GM18511 (cell line): ENCODE results near the gene JCAD.
"Not testable (repeated sequence)": the region's sequence is repeated elsewhere in the genome, so short reads cannot be mapped to it uniquely, and the experiment has no call there.

Experiments used
- ATAC-seq: cut with Tn5 transposase; IDR thresholded peaks from one replicate; pipeline ENCODE4 v1.9.1; 2021; ENCODE audit warnings: mild to moderate bottlenecking, moderate library complexity; ENCODE audit not compliant: unreplicated experiment

The JCAD gene

GRCh38 chr10:30028006-30028737, 31.2 kb downstream of the JCAD start:
- ATAC-seq = peak; percentile 24

DNA sequence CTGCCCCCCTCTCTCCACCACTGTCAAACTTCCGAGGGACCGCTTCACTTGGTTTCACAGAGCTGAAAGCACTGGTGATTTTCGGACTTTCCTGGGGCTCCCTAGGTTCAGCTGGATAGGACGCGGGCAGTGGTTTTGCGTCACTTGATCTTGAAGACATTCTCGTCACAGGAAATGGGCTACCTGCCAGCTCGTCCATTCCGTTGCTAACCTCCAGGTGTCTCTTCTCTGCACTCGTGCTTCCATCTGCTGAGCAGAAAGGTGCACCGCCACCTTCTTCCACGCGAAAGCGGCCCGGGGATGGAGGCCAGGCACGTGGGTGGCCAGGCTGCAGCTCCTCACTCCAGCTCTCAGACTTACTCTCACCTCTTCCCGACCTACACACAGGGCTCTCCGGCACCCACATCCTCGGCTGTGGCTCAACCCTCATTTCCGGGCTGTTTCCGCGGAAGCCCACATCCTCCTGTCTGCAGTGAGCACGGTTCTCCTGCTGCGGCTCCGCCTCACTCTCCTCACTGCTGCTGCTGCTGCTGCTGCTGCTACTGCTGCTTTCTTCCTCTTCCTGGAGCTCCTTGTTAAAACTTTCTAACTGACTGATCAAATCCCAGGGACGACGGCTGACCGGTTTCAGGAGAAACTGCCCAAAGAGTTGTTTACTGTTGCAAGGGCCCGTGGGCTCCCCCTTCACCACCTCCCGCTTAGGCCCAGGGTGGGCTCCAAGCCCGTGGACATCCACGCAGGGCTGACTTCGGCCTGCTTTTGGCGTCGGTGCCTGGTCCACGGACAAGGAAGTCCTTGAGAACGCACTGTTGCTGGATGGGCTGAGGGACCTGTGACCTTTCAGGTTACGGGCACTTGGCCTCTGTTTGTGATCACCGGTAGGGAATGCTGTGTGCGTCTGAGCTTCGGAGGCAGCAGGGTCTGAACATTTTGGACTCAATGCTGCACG, 32.1 kb downstream of the JCAD start:
- peak; percentile 97 for ATAC-seq

DNA sequence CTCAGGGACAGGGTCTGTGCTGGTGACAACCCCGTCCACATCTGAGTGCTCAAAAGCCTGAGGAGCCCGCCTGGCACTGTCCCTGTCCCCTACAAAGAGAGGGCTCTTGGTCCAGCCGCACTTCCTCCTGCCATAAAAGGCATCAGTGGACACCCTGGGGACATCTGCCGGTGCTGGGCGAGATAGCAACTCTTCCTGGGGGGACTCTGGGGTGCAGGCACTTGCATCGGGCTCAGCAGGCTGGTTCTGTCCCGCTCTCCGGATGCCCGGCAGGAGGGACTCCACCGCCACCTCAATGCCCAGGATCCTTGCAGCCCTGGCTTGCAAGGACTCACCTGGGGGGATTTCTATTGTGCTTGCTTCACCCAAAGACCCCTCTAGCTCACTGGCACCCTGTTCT, 32.8 kb downstream of the JCAD start:
- ATAC-seq = no peak

- ATAC-seq = no peak
These were observed 33.3 kb downstream of the JCAD start for GRCh38 chr10:30026080-30026479.

DNA sequence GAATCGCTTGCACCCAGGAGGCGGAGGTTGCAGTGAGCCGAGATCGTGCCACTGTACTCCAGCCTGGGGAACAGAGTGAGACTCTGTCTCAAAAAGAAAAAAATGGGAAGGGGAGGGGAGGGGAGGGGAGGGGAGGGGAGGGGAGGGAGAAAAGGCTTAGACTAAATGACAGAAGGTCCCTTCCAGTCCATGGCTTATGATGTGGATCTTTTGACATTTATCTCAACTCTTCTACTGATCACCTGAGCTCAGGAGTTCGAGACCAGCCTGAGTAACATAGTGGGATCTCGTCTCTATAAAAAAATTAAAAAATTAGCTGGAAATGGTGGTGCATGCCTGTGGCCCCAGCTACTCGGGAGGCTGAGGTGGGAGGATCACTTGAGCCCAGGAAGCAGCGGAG, 34.0 kb downstream of the JCAD start:
- ATAC-seq = not testable (repeated sequence)

DNA sequence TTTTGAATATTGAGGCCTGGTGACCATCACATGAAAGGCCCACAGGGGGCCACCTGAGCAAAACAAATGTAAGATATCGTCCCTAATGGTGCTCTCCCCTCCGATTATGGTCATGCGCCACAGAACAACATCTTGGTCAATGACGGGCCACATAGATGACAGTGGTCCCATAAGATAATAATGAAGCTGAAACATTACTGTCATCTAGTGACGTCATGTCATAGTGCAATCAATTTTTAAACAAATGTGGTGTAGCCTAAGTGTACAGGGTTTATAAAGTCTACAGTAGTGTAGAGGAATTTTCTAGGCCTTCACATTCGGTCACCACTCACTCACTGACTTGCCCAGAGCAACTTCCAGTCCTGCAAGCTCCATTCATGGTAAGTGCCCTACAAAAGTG, 36.8 kb downstream of the JCAD start:
- no peak for ATAC-seq

DNA sequence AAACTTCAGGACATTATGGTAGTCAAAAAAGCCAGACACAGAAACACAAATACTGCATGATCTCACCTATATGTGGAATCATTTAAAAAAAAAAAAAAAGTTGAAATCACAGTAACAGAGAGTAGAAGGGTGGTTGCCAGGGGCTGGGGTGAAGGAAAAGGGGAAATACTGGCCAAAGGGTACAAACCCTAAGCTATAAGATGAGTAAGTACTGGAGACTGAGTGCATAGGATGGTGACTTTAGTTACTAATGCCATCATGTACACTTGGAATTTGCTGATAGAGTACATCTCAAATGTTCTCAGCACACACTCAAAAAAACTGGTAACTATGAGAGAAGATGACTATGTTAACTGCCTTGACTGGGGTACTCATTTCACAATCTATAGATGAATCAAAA, 39.9 kb downstream of the JCAD start:
- ATAC-seq = no peak

DNA sequence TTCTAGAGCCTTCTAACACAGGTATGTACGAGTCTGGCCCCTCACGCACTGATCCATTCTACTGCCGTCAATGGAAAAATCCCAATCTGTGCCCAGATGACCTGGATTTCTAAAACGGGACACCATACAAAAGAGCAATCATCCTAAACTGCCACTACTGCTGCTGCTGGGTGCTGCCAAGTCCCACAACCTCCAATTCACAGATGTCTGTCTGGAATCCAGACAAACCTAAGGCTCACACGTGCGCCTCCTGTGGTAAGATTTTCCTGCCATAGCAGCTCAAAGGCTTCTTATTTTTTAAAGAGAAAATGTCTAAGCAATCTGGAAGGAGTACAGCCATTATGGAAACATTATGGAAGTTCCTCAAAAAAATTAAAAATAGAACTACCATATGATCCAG, 40.9 kb downstream of the JCAD start:
- ATAC-seq = no peak

DNA sequence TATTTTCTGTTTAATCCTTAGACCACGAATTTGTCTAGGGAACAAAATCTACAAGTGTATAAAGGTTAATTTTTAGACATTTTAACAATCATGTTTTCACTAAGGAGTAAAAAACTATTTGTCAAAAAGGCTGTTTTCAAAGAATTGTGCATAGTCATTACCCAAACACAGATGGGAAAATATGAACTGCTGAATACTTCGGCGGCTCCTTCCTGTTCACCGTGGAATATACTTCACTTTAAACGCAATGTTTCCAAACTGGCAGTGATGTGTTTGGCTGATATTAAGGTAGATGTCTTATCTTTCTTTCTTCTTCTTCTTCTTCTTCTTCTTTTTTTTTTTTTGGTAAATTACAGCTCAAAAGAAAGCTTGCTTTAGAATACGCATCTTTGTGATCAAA, 41.4 kb downstream of the JCAD start:
- ATAC-seq = no peak

- no peak for ATAC-seq
These were observed 41.8 kb downstream of the JCAD start for GRCh38 chr10:30017556-30017955.

- no peak for ATAC-seq
These were observed 44.9 kb downstream of the JCAD start for GRCh38 chr10:30014511-30014910.

- no peak for ATAC-seq
These were observed 45.6 kb downstream of the JCAD start for GRCh38 chr10:30013757-30014156.

DNA sequence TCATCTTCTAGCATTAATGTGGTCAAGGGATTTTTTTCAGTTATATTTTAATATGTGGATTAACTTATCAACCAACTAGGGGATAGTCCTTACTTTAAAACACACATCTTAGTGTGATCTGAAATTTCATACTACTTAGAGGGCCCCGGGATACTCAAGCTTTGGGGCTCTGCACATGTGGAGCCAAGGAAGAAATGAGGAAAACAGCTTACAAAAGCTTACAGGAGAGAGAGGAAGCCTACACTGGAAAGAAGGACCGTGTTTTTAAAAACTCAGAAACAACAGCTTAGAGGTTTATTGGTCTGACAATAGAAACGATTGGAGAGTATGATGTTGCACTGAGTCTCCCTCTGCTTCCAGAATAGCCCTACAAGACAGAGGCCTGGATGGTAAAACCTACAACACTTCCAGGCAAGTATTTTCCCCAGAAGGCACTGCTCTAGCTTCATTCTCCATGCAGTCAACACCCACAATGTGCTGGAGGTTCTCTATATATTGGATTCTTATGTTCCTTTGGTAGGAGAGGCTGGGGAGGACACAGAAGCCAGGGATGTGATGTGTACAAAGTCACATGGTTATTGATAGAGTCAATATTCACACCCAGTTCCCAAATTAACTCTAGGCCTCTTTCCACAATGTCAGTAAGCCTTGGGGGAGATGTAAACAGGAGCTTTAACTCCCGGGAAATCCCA, 47.3 kb downstream of the JCAD start:
- no peak for ATAC-seq

- no peak for ATAC-seq
These were observed 48.0 kb downstream of the JCAD start for GRCh38 chr10:30011396-30011795.

DNA sequence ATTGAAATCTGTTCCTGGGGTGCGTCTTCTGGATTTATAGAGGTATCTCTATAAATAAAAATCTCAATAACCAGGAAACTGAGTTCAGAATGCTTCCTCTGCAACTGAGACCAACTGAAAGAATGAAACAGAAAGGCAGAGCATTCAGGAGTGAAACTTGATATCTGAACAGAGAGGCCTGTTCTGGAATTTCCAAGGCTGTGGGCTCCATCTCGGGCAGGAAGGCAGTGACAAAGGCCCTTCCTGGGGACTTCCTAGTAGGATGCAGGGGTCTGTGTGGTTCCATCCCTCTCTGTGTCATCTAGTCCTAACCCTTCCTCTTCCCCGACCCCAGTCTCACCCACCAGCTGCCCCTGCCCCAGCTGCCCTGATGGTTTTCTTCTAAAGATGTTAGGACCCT, 52.0 kb downstream of the JCAD start:
- no peak for ATAC-seq

GRCh38 chr10:30006410-30006809, 53.0 kb downstream of the JCAD start:
- no peak for ATAC-seq

GRCh38 chr10:30005116-30005515, 54.3 kb downstream of the JCAD start:
- ATAC-seq = not testable (repeated sequence)

- ATAC-seq = peak; percentile 79
These were observed 56.7 kb downstream of the JCAD start for GRCh38 chr10:30002426-30003266.

DNA sequence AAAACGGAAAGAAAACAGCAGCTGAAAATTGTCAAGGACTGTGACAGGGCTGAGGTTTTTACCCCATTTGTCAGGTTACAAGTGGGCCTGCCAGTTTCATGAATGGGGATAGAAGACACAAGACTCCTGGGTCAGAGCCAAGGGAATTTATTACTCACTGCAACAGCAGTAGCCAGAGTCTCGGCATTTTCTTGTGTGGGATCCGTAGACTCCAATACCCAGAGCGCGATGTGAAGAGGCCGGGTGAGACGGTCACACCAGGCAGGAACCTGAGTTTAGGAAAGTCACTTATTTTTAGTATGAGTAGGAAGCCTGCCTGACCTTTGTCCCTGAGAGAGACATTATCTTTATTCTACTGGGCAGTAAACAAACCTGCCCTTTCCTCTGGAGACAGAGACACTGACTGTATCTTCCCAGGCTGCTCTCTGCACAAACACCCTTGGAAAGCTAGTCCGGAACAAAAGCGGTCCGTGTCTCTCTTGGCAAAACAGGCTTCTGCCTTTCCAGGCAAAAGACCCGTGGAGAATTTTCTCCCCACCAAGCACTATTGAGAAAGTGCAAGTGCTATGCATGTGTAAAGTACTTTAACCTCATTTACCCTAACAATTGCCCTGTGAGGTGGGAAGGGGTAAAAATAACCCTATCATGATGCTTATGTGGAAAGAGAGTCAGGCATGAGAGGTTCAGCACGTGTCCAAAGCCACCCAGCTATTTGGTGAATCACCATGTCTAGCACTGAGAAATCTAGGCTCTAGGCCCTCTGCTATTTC, 58.4 kb downstream of the JCAD start:
- no peak for ATAC-seq
